CD8-positive, alpha-beta memory T cell (primary cell): ENCODE data around the gene PREP. TPM values are rescaled to one million over a fixed set of nuclear protein-coding genes. Genes with fewer than 3 reads are reported as not detected.

Source experiments
- CTCF ChIA-PET: fragments of 350-600 bp; sonication (Branson Sonifier 250); formaldehyde crosslinking; loops from one replicate; lab custom pipeline; 2021; ENCODE audit warnings: antibody characterized with exemption; lab: Charles Lee
- POLR2A ChIA-PET: fragments of 350-600 bp; sonication (Branson Sonifier 250); formaldehyde crosslinking; loops from one replicate; lab custom pipeline; 2021; ENCODE audit warnings: antibody characterized with exemption; lab: Charles Lee
- DNase-seq, 5 donors: peaks; one replicate each; pipeline versions ENCODE4 v3.0.0 to v3.0.0-alpha.2; 2020 to 2022; ENCODE audit warnings: mixed read lengths in 1 of 5
- H3K27ac ChIP-seq: one replicate; pipeline ENCODE4 v1.7.0; 2013; ENCODE audit warnings: low read depth, mild to moderate bottlenecking, low read length, moderate library complexity
- H3K27me3 ChIP-seq: 2 replicates; pipeline ENCODE4 v1.7.0; 2013; ENCODE audit warnings: low read length, mild to moderate bottlenecking; ENCODE audit not compliant: insufficient read depth, poor library complexity, severe bottlenecking
- H3K36me3 ChIP-seq: 2 replicates; pipeline ENCODE4 v1.7.0; 2013; ENCODE audit warnings: mild to moderate bottlenecking, low read length, moderate library complexity; ENCODE audit not compliant: insufficient read depth
- H3K4me1 ChIP-seq: 2 replicates; pipeline ENCODE4 v1.7.0; 2013; ENCODE audit warnings: mild to moderate bottlenecking, low read length, moderate library complexity; ENCODE audit not compliant: insufficient read depth
- H3K4me3 ChIP-seq: 2 replicates; pipeline ENCODE4 v1.7.0; 2013; ENCODE audit warnings: mild to moderate bottlenecking, low read length
- H3K9me3 ChIP-seq: 2 replicates; pipeline ENCODE4 v1.7.0; 2013; ENCODE audit warnings: mild to moderate bottlenecking, low read length
- H3K27ac Mint-ChIP-seq, 8 donors: one replicate each; pipeline ENCODE4 v1.8.0; 2020 to 2021; ENCODE audit warnings: mixed read lengths in 8 of 8, mild to moderate bottlenecking in 6 of 8, inconsistent platforms in 3 of 8, moderate library complexity in 3 of 8
- H3K27me3 Mint-ChIP-seq, 2 donors: one replicate each; pipeline ENCODE4 v1.8.0; 2020 to 2021; ENCODE audit warnings: mixed read lengths in 2 of 2, mild to moderate bottlenecking in 1 of 2, moderate library complexity in 1 of 2
- H3K36me3 Mint-ChIP-seq, 3 donors: one replicate each; pipeline ENCODE4 v1.8.0; 2020 to 2021; ENCODE audit warnings: mixed read lengths in 3 of 3, inconsistent platforms in 1 of 3, mild to moderate bottlenecking in 1 of 3
- H3K4me1 Mint-ChIP-seq, 3 donors: one replicate each; pipeline ENCODE4 v1.8.0; 2020 to 2021; ENCODE audit warnings: mixed read lengths in 3 of 3, inconsistent platforms in 1 of 3, mild to moderate bottlenecking in 1 of 3
- H3K4me3 Mint-ChIP-seq, 7 donors: one replicate each; pipeline ENCODE4 v1.8.0; 2020 to 2021; ENCODE audit warnings: mixed read lengths in 7 of 7, mild to moderate bottlenecking in 6 of 7, moderate library complexity in 4 of 7, inconsistent platforms in 2 of 7
- H3K9me3 Mint-ChIP-seq, 5 donors: one replicate each; pipeline ENCODE4 v1.8.0; 2020 to 2022; ENCODE audit warnings: mixed read lengths in 5 of 5, mild to moderate bottlenecking in 3 of 5, moderate library complexity in 2 of 5, inconsistent platforms in 1 of 5
- polyA plus RNA-seq: library from polyadenylated mRNA; unstranded; fragments of 300-500 nt; fragmentation: Illumina TruSeq; gene quantifications from one replicate; pipeline ENCODE4 v1.2.3, GENCODE V29; 2021
- total RNA-seq, 2 experiments: library from RNA; stranded (reverse); gene quantifications; one replicate each; pipeline ENCODE4 v1.2.3, GENCODE V29; 2021

PREP gene
- total and polyA plus RNA-seq, 3 experiments from 2014 or later = 43.3 to 50.0 (median 49.9) TPM

GRCh38 chr6:105389543-105389942 lies 13.3 kb downstream of the PREP start:
- Mint-ChIP-seq H3K9me3 (no peaks in the 10 kb centered on the region), H3K27ac (peak overlapping the region in 2 of 8 donors; percentile 3 to 10), H3K27me3 (no peaks in the 10 kb centered on the region), H3K4me3 (no peak overlapping the region), H3K36me3 (peaks cover 0 to 60% (median 15%) of the 10 kb centered on the region in 3 donors), H3K4me1 (peaks cover 18 to 42% (median 36%) of the 10 kb centered on the region in 3 donors)
- POLR2A ChIA-PET = no interaction called here
- no peaks in the 10 kb centered on the region for H3K27me3 ChIP-seq
- no peak overlapping the region for H3K27ac ChIP-seq
- no peaks in the 10 kb centered on the region for H3K9me3 ChIP-seq
- no peak overlapping the region for H3K4me3 ChIP-seq
- CTCF ChIA-PET = no interaction called here
- no peaks in the 10 kb centered on the region for H3K36me3 ChIP-seq
- DNase-seq = no peak
- no peaks in the 10 kb centered on the region for H3K4me1 ChIP-seq

GRCh38 chr6:105388392-105388791 lies 14.5 kb downstream of the PREP start:
- no peaks in the 10 kb centered on the region for H3K4me1 ChIP-seq
- Mint-ChIP-seq H3K4me3 (no peak overlapping the region), H3K27me3 (no peaks in the 10 kb centered on the region), H3K9me3 (no peaks in the 10 kb centered on the region), H3K4me1 (peaks cover 29 to 54% (median 48%) of the 10 kb centered on the region in 3 donors), H3K27ac (peak overlapping the region in 1 of 8 donors; percentile 61), H3K36me3 (peaks cover 0 to 66% (median 18%) of the 10 kb centered on the region in 3 donors)
- DNase-seq = no peak
- ChIA-PET CTCF (interaction anchor here (1.3 kb wide), 1 partner anchor 15 kb away, joined by 4 read pairs; the partner anchor contains the start of gene PREP), POLR2A (no interaction called here)
- no peaks in the 10 kb centered on the region for H3K9me3 ChIP-seq
- no peaks in the 10 kb centered on the region for H3K36me3 ChIP-seq
- no peak overlapping the region for H3K27ac ChIP-seq
- no peaks in the 10 kb centered on the region for H3K27me3 ChIP-seq
- H3K4me3 ChIP-seq = no peak overlapping the region

GRCh38 chr6:105384004-105384403 lies 18.9 kb downstream of the PREP start:
- H3K27ac ChIP-seq = no peak overlapping the region
- CTCF ChIA-PET = no interaction called here
- H3K4me3 ChIP-seq = no peak overlapping the region
- H3K27me3 ChIP-seq = no peaks in the 10 kb centered on the region
- POLR2A ChIA-PET = no interaction called here
- H3K36me3 ChIP-seq = no peaks in the 10 kb centered on the region
- H3K4me1 Mint-ChIP-seq = peaks cover 55 to 82% (median 68%) of the 10 kb centered on the region in 3 donors
- no peaks in the 10 kb centered on the region for H3K4me1 ChIP-seq
- peaks cover 0 to 49% (median 18%) of the 10 kb centered on the region in 3 donors for H3K36me3 Mint-ChIP-seq
- H3K9me3 ChIP-seq = no peaks in the 10 kb centered on the region
- peak overlapping the region in 2 of 8 donors; percentile 5 to 25 for H3K27ac Mint-ChIP-seq
- H3K4me3 Mint-ChIP-seq = no peak overlapping the region
- no peaks in the 10 kb centered on the region for H3K9me3 Mint-ChIP-seq
- no peak for DNase-seq
- no peaks in the 10 kb centered on the region for H3K27me3 Mint-ChIP-seq

- Mint-ChIP-seq H3K9me3 (no peaks in the 10 kb centered on the region), H3K27ac (peak overlapping the region in 3 of 8 donors; percentile 28 to 84 (median 72)), H3K27me3 (no peaks in the 10 kb centered on the region), H3K36me3 (peaks cover 0 to 46% (median 15%) of the 10 kb centered on the region in 3 donors), H3K4me3 (no peak overlapping the region), H3K4me1 (peaks cover 54 to 73% (median 68%) of the 10 kb centered on the region in 3 donors)
- no peaks in the 10 kb centered on the region for H3K9me3 ChIP-seq
- no peaks in the 10 kb centered on the region for H3K4me1 ChIP-seq
- no peaks in the 10 kb centered on the region for H3K36me3 ChIP-seq
- ChIA-PET POLR2A (no interaction called here), CTCF (interaction anchor here (0.7 kb wide), 1 partner anchor 27 kb away, joined by 3 read pairs; no protein-coding TSS in a partner anchor)
- no peaks in the 10 kb centered on the region for H3K27me3 ChIP-seq
- no peak for DNase-seq
- no peak overlapping the region for H3K27ac ChIP-seq
- no peak overlapping the region for H3K4me3 ChIP-seq
Measured at GRCh38 chr6:105382958-105383357, 19.9 kb downstream of the PREP start.

GRCh38 chr6:105382496-105382895 lies 20.4 kb downstream of the PREP start:
- Histone ChIP-seq H3K27ac (no peak overlapping the region), H3K4me3 (no peak overlapping the region), H3K4me1 (no peaks in the 10 kb centered on the region), H3K36me3 (no peaks in the 10 kb centered on the region), H3K27me3 (no peaks in the 10 kb centered on the region), H3K9me3 (no peaks in the 10 kb centered on the region)
- peaks cover 0 to 47% (median 16%) of the 10 kb centered on the region in 3 donors for H3K36me3 Mint-ChIP-seq
- no peak for DNase-seq
- CTCF ChIA-PET = no interaction called here
- H3K4me1 Mint-ChIP-seq = peaks cover 52 to 73% (median 67%) of the 10 kb centered on the region in 3 donors
- no peaks in the 10 kb centered on the region for H3K9me3 Mint-ChIP-seq
- H3K27me3 Mint-ChIP-seq = no peaks in the 10 kb centered on the region
- no peak overlapping the region for H3K27ac Mint-ChIP-seq
- POLR2A ChIA-PET = no interaction called here
- no peak overlapping the region for H3K4me3 Mint-ChIP-seq

- Histone ChIP-seq H3K9me3 (no peaks in the 10 kb centered on the region), H3K4me3 (no peak overlapping the region), H3K27ac (no peak overlapping the region), H3K36me3 (no peaks in the 10 kb centered on the region), H3K27me3 (no peaks in the 10 kb centered on the region), H3K4me1 (no peaks in the 10 kb centered on the region)
- Mint-ChIP-seq H3K36me3 (peaks cover 0 to 47% (median 14%) of the 10 kb centered on the region in 3 donors), H3K9me3 (no peaks in the 10 kb centered on the region), H3K4me3 (no peak overlapping the region), H3K4me1 (peaks cover 49 to 62% (median 61%) of the 10 kb centered on the region in 3 donors), H3K27me3 (no peaks in the 10 kb centered on the region), H3K27ac (peak overlapping the region in 1 of 8 donors; percentile 30)
- no peak for DNase-seq
- ChIA-PET CTCF (interaction anchor here (1.4 kb wide), 1 partner anchor 43 kb away, joined by 3 read pairs; no protein-coding TSS in a partner anchor), POLR2A (no interaction called here)
Measured at GRCh38 chr6:105380634-105381033, 22.2 kb downstream of the PREP start.

- no peaks in the 10 kb centered on the region for H3K4me1 ChIP-seq
- no peaks in the 10 kb centered on the region for H3K27me3 ChIP-seq
- Mint-ChIP-seq H3K36me3 (peaks cover 0 to 70% (median 22%) of the 10 kb centered on the region in 3 donors), H3K27me3 (no peaks in the 10 kb centered on the region), H3K4me3 (no peak overlapping the region), H3K4me1 (peaks cover 18 to 26% (median 26%) of the 10 kb centered on the region in 3 donors), H3K9me3 (no peaks in the 10 kb centered on the region), H3K27ac (peak overlapping the region in 1 of 8 donors; percentile 36)
- no peak overlapping the region for H3K27ac ChIP-seq
- peaks cover 16% of the 10 kb centered on the region for H3K36me3 ChIP-seq
- no peaks in the 10 kb centered on the region for H3K9me3 ChIP-seq
- no peak for DNase-seq
- no peak overlapping the region for H3K4me3 ChIP-seq
- CTCF ChIA-PET = no interaction called here
- POLR2A ChIA-PET = no interaction called here
Measured at GRCh38 chr6:105375797-105376196, 27.1 kb downstream of the PREP start.

GRCh38 chr6:105374010-105374420 lies 28.9 kb downstream of the PREP start:
- ChIA-PET CTCF (interaction anchor here (1.6 kb wide), 1 partner anchor 10 kb away, joined by 3 read pairs; no protein-coding TSS in a partner anchor), POLR2A (interaction anchor here (0.6 kb wide), 1 partner anchor 13 kb away, joined by 3 read pairs; no protein-coding TSS in a partner anchor)
- DNase-seq = no peak
- Mint-ChIP-seq H3K9me3 (no peaks in the 10 kb centered on the region), H3K27ac (no peak overlapping the region), H3K36me3 (peaks cover 0 to 75% (median 25%) of the 10 kb centered on the region in 3 donors), H3K4me3 (no peak overlapping the region), H3K27me3 (no peaks in the 10 kb centered on the region), H3K4me1 (peaks cover 9 to 19% (median 13%) of the 10 kb centered on the region in 3 donors)
- H3K4me3 ChIP-seq = no peak overlapping the region
- H3K36me3 ChIP-seq = peaks cover 16% of the 10 kb centered on the region
- no peaks in the 10 kb centered on the region for H3K9me3 ChIP-seq
- H3K27ac ChIP-seq = no peak overlapping the region
- no peaks in the 10 kb centered on the region for H3K27me3 ChIP-seq
- no peaks in the 10 kb centered on the region for H3K4me1 ChIP-seq
